GM12864 (cell line): ENCODE measurements around the gene CRABP1.
A peak's percentile ranks its signal among the peaks of the same experiment; 100 is the strongest.

Experiments used
- DNase-seq: peaks from one replicate; pipeline ENCODE4 v3.0.0-alpha.2; 2011; ENCODE audit warnings: low read depth
- H3K4me3 ChIP-seq: 2 replicates; pipeline ENCODE4 v1.5.1; 2011; ENCODE audit warnings: mild to moderate bottlenecking, low read depth, low read length, control low read depth
- CTCF ChIP-seq: IDR thresholded peaks from 2 replicates; pipeline ENCODE4 v1.5.1; 2011; ENCODE audit warnings: low read depth, mild to moderate bottlenecking, moderate library complexity, low read length, control low read depth, inconsistent platforms; ENCODE audit errors: missing control alignments

CRABP1 gene

DNA sequence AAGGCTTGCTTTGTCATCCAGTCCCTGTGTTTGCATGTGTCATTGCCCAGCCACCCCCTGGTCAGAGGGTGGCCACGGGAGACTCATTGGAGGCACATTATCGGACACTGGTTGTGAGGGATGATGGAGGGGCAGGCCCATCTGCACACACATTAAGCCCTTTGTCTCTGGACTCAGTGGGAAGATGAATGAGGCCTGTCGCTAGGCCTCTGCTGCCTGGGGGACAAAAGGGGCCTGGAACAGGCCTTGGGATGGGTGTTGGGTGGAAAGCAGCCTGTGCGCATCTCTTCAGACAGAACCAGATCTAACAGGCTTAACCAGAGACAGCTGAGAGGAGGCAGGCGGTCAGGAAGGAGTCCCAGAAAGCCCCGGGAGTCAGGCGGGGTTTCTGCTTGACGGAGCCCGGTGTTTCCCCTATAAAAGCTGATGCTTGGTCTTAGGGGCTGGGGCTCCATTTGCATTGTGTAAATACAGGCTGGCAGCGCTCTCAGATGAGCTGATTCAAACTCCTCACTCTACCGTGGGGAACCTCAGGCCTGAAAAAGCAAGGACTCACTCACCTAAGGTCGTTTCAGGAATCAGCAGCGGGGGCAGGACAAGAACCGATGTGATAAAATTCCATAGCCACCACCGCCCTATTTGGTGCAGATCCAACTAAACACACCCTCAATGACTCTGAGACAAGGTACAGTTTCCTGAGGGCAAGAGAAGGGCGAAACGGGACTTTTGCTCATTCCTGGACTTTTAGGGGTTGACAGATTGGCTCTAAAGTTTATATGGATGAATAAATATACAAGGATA lies 23.7 kb upstream of the CRABP1 start:
- H3K4me3 ChIP-seq: no peak overlapping the region
- DNase-seq: no peak
- no peak for TF ChIP-seq CTCF

GRCh38 chr15:78317145-78317836 lies 22.9 kb upstream of the CRABP1 start:
- H3K4me3 ChIP-seq: no peak overlapping the region
- DNase-seq: no peak
- TF ChIP-seq CTCF: peak; percentile 12

GRCh38 chr15:78319588-78319987 lies 20.6 kb upstream of the CRABP1 start:
- no peak overlapping the region for H3K4me3 ChIP-seq
- DNase-seq: no peak
- no peak for TF ChIP-seq CTCF

- no peak for DNase-seq
- TF ChIP-seq CTCF: no peak
- no peak overlapping the region for H3K4me3 ChIP-seq
Measured at GRCh38 chr15:78320183-78320582, 20.0 kb upstream of the CRABP1 start.

GRCh38 chr15:78321041-78321570 lies 19.0 kb upstream of the CRABP1 start:
- DNase-seq: no peak
- no peak for TF ChIP-seq CTCF
- no peak overlapping the region for H3K4me3 ChIP-seq

- TF ChIP-seq CTCF: no peak
- no peak overlapping the region for H3K4me3 ChIP-seq
- DNase-seq: no peak
Measured at GRCh38 chr15:78321786-78322185, 18.4 kb upstream of the CRABP1 start.
